ENCODE measurements around the gene KAZN. TPM values are rescaled to one million over a fixed set of nuclear protein-coding genes. Genes with fewer than 3 reads are reported as not detected.
"Not testable (repeated sequence)": the region's sequence is repeated elsewhere in the genome, so short reads cannot be mapped to it uniquely, and the experiment has no call there.

KAZN gene
- total RNA-seq, 2 donors from 2014 or later = 1.1 to 2.2 TPM

- Mint-ChIP-seq H3K36me3 (no peaks in the 10 kb centered on the region), H3K27ac (no peak overlapping the region), H3K9me3 (no peaks in the 10 kb centered on the region)
- ATAC-seq (no peak), DNase-seq (ENCODE audit: low spot score in 2 of 2) (no peak)
These were observed 520.1 kb downstream of the KAZN start for GRCh38 chr1:15118579-15118978.

- Mint-ChIP-seq H3K27ac (peak overlapping the region in 1 of 2 donors; percentile 23), H3K36me3 (no peaks in the 10 kb centered on the region)
These were observed 521.9 kb downstream of the KAZN start for GRCh38 chr1:15120251-15120945.

DNA sequence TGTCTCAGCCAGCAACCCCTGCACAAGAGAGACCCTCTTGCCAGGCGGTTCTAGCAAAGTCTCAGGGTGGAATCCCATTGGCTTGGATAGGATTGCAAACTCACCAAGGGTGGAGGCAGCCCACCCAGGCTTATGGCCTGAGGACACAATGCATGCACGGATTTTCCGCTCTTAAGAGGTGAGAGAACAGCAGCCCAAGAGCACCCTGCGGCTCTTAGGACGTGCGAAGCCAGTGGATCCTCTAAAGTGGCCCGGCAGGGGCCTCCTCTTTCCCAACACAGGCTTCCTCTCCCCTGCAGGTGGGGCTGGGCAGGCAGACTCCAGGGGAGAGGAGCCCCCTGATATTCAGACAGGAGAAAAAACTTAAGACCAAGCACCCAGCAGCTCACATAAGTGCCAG, 523.8 kb downstream of the KAZN start:
- DNase-seq (ENCODE audit: low spot score in 2 of 2) (no peak), ATAC-seq (no peak)
- no peaks in the 10 kb centered on the region for H3K9me3 Mint-ChIP-seq
- H3K36me3 Mint-ChIP-seq = no peaks in the 10 kb centered on the region
- no peak overlapping the region for H3K27ac Mint-ChIP-seq

More at GRCh38 chr1:15120251-15120945, 521.9 kb downstream of the KAZN start:
- DNase-seq (ENCODE audit: low spot score in 2 of 2) = no peak
- ATAC-seq = no peak
- H3K9me3 Mint-ChIP-seq = no peaks in the 10 kb centered on the region

GRCh38 chr1:15123270-15123669, 524.8 kb downstream of the KAZN start:
- DNase-seq (ENCODE audit: low spot score in 2 of 2) = no peak
- Mint-ChIP-seq H3K27ac (no peak overlapping the region), H3K9me3 (no peaks in the 10 kb centered on the region), H3K36me3 (no peaks in the 10 kb centered on the region)
- ATAC-seq = no peak

GRCh38 chr1:15123925-15124324, 525.4 kb downstream of the KAZN start:
- no peak for ATAC-seq
- no peaks in the 10 kb centered on the region for H3K36me3 Mint-ChIP-seq
- DNase-seq (ENCODE audit: low spot score in 2 of 2) = no peak
- H3K9me3 Mint-ChIP-seq = no peaks in the 10 kb centered on the region
- H3K27ac Mint-ChIP-seq = peak overlapping the region in 1 of 2 donors; percentile 50

DNA sequence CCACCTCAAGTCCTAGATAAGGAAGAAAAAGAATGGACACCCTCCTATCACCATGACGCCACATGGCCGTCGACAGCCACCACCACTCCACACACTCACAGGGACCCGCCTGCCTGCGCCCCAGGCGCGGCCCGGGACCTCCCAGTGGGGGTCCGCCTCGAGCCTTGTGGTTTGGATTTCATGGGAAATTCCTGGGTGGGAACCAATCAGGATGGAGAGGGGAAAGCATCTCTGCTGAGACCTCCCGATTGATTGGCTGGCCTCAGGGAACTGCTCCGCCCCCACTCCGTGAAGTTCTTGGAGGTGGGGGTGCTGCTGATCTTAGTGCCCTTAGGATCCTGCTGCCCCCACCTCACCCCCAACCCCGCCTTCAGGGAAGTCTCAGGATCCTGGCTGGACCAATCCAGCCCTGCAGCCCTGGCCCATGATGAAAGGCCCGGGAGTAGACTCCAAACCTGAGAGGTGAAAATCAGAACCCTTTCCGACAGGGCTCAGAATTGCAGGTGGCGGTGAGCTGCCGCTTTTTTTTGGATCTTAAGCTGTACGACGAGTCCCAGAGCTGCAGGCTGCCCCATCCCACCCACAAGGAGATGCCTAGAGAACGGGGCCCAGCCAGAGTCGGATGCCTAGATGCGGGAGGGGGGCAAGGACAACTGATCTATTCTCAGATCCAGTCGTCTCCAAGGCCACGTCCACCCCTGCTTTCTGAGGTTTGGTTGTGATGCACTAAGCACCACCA, 526.0 kb downstream of the KAZN start:
- DNase-seq (ENCODE audit: low spot score in 2 of 2) (no peak), ATAC-seq (no peak)
- Mint-ChIP-seq H3K9me3 (no peaks in the 10 kb centered on the region), H3K36me3 (no peaks in the 10 kb centered on the region), H3K27ac (no peak overlapping the region)

DNA sequence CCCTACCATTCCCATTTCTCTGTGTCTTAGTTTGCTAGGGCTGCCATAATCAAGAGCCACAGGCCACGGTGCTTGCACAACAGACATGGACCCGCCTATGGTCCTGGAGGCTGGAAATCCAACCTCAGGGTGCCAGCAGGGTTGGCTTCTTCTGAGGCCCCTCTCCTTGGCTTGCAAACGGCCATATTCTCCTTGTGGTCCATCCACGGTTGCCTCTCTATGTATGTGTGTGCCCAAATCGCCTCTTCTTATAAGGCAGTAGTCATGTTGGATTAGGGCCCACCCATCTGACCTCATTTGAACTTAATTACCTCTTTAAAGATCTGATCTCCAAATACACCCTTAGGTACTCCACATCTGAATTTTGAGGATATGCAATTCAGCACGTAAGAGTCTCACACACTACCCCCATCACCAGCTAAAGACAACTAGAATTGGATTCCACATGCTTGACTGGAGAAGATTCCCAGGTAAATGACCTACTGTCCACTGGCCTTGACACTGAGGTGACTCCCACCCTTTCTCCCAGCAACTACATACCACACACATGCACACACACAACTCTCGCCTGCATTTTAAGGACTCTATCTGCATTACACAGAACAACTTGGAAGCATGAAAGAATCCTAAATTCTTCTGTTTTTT, 526.7 kb downstream of the KAZN start:
- no peak for DNase-seq (ENCODE audit: low spot score in 2 of 2)
- no peaks in the 10 kb centered on the region for H3K36me3 Mint-ChIP-seq
- H3K27ac Mint-ChIP-seq = no peak overlapping the region
- no peaks in the 10 kb centered on the region for H3K9me3 Mint-ChIP-seq
- ATAC-seq = no peak

DNA sequence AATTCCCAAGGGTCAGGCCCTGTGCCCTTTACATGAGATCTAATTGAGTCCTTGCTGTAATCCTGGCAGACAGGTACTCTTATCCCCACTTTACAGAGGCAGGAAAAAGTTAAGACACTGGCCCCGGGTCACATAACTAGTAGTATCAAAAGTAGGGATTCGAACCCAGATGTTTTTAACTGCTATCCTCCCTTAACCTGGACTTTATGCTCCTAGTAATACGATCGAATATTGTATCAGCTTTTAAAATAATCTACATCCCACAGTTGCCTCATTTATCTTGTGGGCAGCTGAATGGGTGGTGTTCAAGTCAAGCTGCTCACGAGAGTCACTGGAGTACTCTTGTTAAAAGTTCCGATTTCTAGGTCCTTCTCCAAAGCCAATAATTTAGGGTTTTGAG, 529.6 kb downstream of the KAZN start:
- ATAC-seq (no peak), DNase-seq (ENCODE audit: low spot score in 2 of 2) (no peak)
- Mint-ChIP-seq H3K9me3 (no peaks in the 10 kb centered on the region), H3K27ac (no peak overlapping the region), H3K36me3 (no peaks in the 10 kb centered on the region)

DNA sequence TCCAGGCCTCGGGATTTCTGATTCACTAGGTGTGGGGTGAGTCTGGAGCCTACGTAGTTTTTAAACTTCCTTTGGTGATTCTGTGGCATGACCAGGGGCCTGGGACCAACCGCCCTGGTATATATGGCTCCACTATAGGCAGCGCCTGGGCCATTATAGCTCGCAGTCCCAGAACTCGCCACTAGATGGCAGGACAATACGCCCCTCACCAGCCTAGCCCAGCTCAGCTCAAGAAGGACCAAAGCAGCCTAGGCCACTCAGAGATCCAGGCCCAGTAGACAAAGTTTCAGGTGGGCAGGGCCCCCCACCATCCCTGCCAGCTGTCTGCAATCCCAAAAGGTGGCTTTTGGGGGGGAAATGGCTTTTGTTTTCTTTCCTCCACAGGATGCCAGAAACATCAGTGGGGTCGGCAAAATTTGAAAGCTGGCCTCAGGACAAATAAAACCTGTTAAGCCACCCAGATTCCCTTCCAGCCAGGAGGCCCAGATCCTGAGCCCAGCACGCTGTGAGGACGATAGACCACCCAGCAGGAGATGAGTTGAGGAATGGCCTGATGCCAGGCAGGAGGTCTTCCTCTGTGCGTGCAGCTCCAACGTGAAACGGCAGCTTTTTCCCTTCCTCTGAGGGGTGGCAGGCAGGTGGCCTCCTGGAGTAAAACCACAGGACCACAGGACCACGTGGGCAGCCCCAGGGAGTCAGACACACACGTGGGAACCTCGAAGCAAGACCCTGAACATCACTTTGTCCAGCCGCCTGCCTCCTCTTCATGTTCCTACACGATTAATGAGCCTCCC, 530.2 kb downstream of the KAZN start:
- Mint-ChIP-seq H3K9me3 (no peaks in the 10 kb centered on the region), H3K36me3 (no peaks in the 10 kb centered on the region), H3K27ac (no peak overlapping the region)
- ATAC-seq (peak; percentile 92), DNase-seq (ENCODE audit: low spot score in 2 of 2) (peak; percentile 65 to 82)

GRCh38 chr1:15129944-15130343, 531.5 kb downstream of the KAZN start:
- no peaks in the 10 kb centered on the region for H3K9me3 Mint-ChIP-seq
- H3K27ac Mint-ChIP-seq = peak overlapping the region in 1 of 2 donors; percentile 11
- no peaks in the 10 kb centered on the region for H3K36me3 Mint-ChIP-seq
- no peak for DNase-seq (ENCODE audit: low spot score in 2 of 2)
- ATAC-seq = no peak

DNA sequence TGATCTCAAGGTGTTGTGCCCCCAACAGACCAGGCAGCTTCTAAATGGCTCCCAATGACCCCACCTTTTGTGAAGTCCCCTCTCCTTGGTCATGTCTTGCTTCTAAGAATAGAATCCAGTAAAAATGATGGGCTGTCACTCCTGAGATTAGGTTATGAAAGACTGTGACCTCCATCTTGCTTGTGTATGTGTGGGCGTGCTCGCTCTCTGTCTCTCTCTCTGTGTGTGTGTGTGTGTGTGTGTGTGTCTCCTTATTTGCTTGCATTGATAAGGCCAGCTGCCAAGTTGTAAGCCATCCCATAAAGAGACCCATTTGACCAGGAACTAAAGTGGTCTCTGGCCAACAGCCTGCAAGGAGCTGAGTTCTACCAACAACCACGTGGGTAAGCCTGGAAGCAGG, 532.1 kb downstream of the KAZN start:
- no peaks in the 10 kb centered on the region for H3K9me3 Mint-ChIP-seq
- H3K27ac Mint-ChIP-seq = no peak overlapping the region
- no peaks in the 10 kb centered on the region for H3K36me3 Mint-ChIP-seq
- no peak for DNase-seq (ENCODE audit: low spot score in 2 of 2)
- ATAC-seq = no peak

DNA sequence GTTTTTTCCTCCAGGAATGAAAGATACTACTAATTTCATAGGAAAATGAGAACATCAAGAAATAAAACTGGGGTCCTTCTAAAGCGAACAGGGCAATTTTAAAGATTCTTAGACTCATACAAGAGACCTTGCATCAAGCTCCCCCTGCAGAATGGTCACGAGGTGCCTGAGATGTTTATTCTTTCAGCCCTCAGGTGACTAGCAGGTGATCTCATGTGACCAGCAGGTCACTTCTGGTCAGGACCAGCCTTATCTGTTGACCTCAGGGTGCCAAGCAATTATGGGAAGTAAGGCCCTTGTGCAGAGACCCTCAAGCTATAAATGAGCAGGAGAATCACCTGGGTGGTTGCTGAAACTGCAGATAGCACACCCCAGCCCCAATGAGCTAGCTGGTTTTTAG, 534.5 kb downstream of the KAZN start:
- no peak overlapping the region for H3K27ac Mint-ChIP-seq
- ATAC-seq = no peak
- H3K9me3 Mint-ChIP-seq = no peaks in the 10 kb centered on the region
- H3K36me3 Mint-ChIP-seq = no peaks in the 10 kb centered on the region
- no peak for DNase-seq (ENCODE audit: low spot score in 2 of 2)

- DNase-seq (ENCODE audit: low spot score in 2 of 2) = no peak
- H3K9me3 Mint-ChIP-seq = no peaks in the 10 kb centered on the region
- no peaks in the 10 kb centered on the region for H3K36me3 Mint-ChIP-seq
- H3K27ac Mint-ChIP-seq = no peak overlapping the region
- no peak for ATAC-seq
These were observed 535.8 kb downstream of the KAZN start for GRCh38 chr1:15134285-15134684.

DNA sequence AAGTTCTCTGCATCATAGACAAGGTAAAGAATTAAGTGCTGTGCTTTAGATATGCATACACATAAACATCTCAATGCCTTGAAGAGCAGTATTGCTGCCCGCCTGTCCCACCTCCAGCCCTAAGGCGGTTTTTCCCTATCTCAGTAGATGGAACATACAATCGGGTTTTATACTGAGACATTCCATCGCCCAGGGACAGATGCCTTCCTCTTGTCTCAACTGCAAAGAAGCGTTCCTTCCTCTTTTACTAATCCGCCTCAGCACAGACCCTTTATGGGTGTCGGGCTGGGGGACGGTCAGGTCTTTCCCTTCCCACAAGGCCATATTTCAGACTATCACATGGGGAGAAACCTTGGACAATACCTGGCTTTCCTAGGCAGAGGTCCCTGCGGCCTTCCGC, 537.1 kb downstream of the KAZN start:
- DNase-seq (ENCODE audit: low spot score in 2 of 2); ATAC-seq; H3K9me3 Mint-ChIP-seq; H3K27ac Mint-ChIP-seq; H3K36me3 Mint-ChIP-seq: not testable (repeated sequence)

GRCh38 chr1:15137809-15138208, 539.3 kb downstream of the KAZN start:
- Mint-ChIP-seq H3K36me3 (peaks cover 0 to 7% of the 10 kb centered on the region in 2 donors), H3K27ac (no peak overlapping the region), H3K9me3 (no peaks in the 10 kb centered on the region)
- ATAC-seq (no peak), DNase-seq (ENCODE audit: low spot score in 2 of 2) (no peak)

GRCh38 chr1:15139654-15140350, 541.3 kb downstream of the KAZN start:
- DNase-seq (ENCODE audit: low spot score in 2 of 2) (no peak), ATAC-seq (no peak)
- no peaks in the 10 kb centered on the region for H3K9me3 Mint-ChIP-seq
- H3K36me3 Mint-ChIP-seq = peaks cover 0 to 7% of the 10 kb centered on the region in 2 donors
- no peak overlapping the region for H3K27ac Mint-ChIP-seq
